BJ (cell line): ENCODE measurements around the gene PLXDC1. TPM values are rescaled to one million over a fixed set of nuclear protein-coding genes. Genes with fewer than 3 reads are reported as not detected.

Experiments used
- CTCF ChIA-PET: fragments of 350-600 bp; formaldehyde crosslinking; extraction: SDS; loops from one replicate; lab custom pipeline; 2021; ENCODE audit warnings: antibody characterized with exemption, inconsistent platforms; lab: Yijun Ruan, JAX
- POLR2A ChIA-PET: fragments of 300-600 bp; sonication (Branson Sonifier 250); formaldehyde crosslinking; extraction: SDS; loops from one replicate; lab custom pipeline; 2021; ENCODE audit warnings: antibody characterized with exemption; lab: Charles Lee
- DNase-seq: peaks from one replicate; pipeline ENCODE4 v3.0.0-alpha.2; 2011; ENCODE audit warnings: low read depth
- H3K27me3 ChIP-seq: 2 replicates; pipeline ENCODE4 v1.6.0; 2011; ENCODE audit warnings: low read length; ENCODE audit not compliant: control insufficient read depth, insufficient read depth
- H3K36me3 ChIP-seq: 2 replicates; pipeline ENCODE4 v1.5.1; 2011; ENCODE audit warnings: low read length; ENCODE audit not compliant: control insufficient read depth, insufficient read depth
- H3K4me3 ChIP-seq: 2 replicates; pipeline ENCODE4 v1.5.1; 2011; ENCODE audit warnings: low read depth, mild to moderate bottlenecking, control low read depth, low read length
- polyA plus RNA-seq: library from polyadenylated mRNA; depleted of rRNA; stranded (reverse); fragments of >200 nt; gene quantifications from 2 replicates; pipeline ENCODE4 v1.2.3, GENCODE V29; 2011
- TF ChIP-seq, protein P1 (sequence below): IDR thresholded peaks from 2 replicates; pipeline ENCODE4 v1.5.1; 2011; ENCODE audit warnings: low read depth, mild to moderate bottlenecking, control low read depth, inconsistent platforms, low read length, moderate library complexity; ENCODE audit not compliant: insufficient read depth

The PLXDC1 gene
- polyA plus RNA-seq, 1 experiment = 5.0 TPM

DNA sequence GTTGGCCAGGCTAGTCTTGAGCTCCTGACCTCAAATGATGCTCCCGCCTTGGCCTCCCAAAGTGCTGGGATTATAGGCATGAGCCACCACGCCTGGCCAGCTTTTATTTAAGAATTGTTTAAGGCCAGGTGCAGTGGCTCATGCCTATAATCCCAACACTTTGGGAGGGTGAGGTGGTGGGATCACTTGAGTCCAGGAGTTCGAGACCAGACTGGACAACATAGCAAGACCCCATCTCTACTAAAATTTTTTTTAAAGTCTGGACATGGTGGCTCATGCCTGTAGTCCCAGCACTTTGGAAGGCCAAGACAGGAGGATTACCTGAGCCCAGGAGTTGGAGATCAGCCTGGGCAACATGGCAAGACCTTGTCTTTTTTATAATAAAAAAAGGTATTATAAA, 5.2 kb downstream of the PLXDC1 start:
- Histone ChIP-seq H3K27me3 (peaks cover 10% of the 10 kb centered on the region), H3K4me3 (no peak overlapping the region), H3K36me3 (no peaks in the 10 kb centered on the region)
- TF ChIP-seq, protein P1, sequence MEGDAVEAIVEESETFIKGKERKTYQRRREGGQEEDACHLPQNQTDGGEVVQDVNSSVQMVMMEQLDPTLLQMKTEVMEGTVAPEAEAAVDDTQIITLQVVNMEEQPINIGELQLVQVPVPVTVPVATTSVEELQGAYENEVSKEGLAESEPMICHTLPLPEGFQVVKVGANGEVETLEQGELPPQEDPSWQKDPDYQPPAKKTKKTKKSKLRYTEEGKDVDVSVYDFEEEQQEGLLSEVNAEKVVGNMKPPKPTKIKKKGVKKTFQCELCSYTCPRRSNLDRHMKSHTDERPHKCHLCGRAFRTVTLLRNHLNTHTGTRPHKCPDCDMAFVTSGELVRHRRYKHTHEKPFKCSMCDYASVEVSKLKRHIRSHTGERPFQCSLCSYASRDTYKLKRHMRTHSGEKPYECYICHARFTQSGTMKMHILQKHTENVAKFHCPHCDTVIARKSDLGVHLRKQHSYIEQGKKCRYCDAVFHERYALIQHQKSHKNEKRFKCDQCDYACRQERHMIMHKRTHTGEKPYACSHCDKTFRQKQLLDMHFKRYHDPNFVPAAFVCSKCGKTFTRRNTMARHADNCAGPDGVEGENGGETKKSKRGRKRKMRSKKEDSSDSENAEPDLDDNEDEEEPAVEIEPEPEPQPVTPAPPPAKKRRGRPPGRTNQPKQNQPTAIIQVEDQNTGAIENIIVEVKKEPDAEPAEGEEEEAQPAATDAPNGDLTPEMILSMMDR = no peak
- no peak for DNase-seq
- ChIA-PET POLR2A (no interaction called here), CTCF (interaction anchor here (0.8 to 12.7 kb wide), 3 partner anchors 81 to 164 kb away, joined by 3 to 234 read pairs (median 3); no protein-coding TSS in a partner anchor)

DNA sequence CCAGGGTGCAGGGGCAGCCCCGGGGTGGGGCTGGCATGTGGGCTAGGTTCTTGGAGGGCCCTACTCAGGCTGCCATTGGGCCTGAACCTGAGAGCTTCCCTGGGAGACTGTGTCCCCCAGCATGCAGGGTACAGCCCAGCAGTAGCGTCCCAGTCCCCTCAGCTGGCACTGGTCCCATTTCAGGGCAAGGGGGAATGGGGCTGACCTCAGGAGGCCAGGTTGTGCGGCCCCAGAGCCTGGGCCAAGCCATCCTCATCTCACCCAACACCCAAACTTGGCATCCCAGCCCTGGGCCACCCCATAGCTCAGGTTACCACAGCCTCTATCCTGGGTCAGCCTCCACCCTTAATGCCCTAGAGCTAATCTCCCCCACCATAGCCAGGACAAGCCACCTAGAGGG, 6.3 kb downstream of the PLXDC1 start:
- DNase-seq = no peak
- Histone ChIP-seq H3K36me3 (no peaks in the 10 kb centered on the region), H3K4me3 (no peak overlapping the region), H3K27me3 (peaks cover 2% of the 10 kb centered on the region; the same call in 1 of the 2 replicates)
- TF ChIP-seq, protein P1 = no peak
- ChIA-PET CTCF (interaction anchor here (1.1 to 12.7 kb wide), 5 partner anchors 8 to 163 kb away, joined by 3 to 234 read pairs (median 11); no protein-coding TSS in a partner anchor), POLR2A (interaction anchor here (1.2 kb wide), 1 partner anchor 8 kb away, joined by 5 read pairs; no protein-coding TSS in a partner anchor)

DNA sequence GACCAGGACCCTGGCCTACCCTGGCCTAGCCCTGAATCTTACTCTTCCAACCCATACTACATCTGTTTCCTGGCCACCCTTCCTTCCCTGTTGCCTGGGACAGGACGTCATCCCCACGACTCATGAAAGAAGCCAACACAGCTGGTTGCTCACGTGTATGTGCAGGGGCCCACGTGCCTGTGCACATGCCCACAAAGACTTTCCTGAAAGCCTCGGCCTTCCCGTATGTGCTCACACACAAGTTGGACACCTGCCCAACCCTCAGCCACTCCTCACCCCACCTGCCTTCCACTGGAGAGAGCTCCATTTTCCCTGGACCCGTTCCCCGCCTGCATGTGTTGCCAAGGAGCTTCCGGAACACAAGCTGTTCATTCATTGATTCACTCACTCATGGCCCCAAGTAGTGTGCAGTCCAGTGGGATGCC, 7.0 kb downstream of the PLXDC1 start:
- H3K36me3 ChIP-seq = no peaks in the 10 kb centered on the region
- POLR2A ChIA-PET = interaction anchor here (1.2 kb wide), 1 partner anchor 9 kb away, joined by 5 read pairs; no protein-coding TSS in a partner anchor
- CTCF ChIA-PET = interaction anchor here (1.1 to 12.7 kb wide), 6 partner anchors 9 to 162 kb away, joined by 3 to 234 read pairs (median 8); no protein-coding TSS in a partner anchor
- H3K27me3 ChIP-seq = 0 out of 2 replicates have a peak, but pooled peaks cover 1% of the 10 kb centered on the region
- TF ChIP-seq, protein P1 = no peak
- peak; percentile 64 for DNase-seq
- H3K4me3 ChIP-seq = no peak overlapping the region

DNA sequence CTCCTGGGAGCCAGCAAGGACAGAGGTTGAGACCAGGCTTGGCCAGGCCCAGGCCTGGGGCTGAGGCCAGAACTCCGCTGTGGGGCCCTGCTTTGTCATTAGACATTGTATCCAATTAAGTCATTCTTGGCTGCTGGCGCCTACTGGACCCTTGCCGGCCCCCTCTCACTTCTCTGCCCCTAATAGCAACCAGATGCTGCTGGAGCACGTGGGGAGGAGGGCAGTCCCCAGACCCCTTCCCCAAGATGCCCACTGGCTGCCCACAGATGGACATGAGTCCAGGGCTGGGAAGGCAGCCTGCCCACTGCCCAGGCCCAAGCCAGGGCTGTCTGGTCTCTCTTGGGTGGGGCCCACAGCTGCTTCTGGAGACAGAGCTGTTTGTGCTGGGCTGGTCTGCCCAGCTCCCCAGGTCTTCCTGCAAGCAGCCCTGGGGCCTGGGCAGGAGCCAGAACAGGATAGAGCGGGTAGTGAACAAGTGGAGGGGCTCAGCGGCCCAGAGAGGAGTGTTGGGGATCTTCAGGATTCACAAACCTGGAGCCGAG, 7.8 kb downstream of the PLXDC1 start:
- ChIA-PET POLR2A (no interaction called here), CTCF (interaction anchor here (1.2 to 12.7 kb wide), 5 partner anchors 9 to 161 kb away, joined by 3 to 234 read pairs (median 11); no protein-coding TSS in a partner anchor)
- no peak for DNase-seq
- H3K4me3 ChIP-seq = no peak overlapping the region
- H3K36me3 ChIP-seq = no peaks in the 10 kb centered on the region
- H3K27me3 ChIP-seq = 0 out of 2 replicates have a peak, but pooled peaks cover 1% of the 10 kb centered on the region
- TF ChIP-seq, protein P1 = no peak

DNA sequence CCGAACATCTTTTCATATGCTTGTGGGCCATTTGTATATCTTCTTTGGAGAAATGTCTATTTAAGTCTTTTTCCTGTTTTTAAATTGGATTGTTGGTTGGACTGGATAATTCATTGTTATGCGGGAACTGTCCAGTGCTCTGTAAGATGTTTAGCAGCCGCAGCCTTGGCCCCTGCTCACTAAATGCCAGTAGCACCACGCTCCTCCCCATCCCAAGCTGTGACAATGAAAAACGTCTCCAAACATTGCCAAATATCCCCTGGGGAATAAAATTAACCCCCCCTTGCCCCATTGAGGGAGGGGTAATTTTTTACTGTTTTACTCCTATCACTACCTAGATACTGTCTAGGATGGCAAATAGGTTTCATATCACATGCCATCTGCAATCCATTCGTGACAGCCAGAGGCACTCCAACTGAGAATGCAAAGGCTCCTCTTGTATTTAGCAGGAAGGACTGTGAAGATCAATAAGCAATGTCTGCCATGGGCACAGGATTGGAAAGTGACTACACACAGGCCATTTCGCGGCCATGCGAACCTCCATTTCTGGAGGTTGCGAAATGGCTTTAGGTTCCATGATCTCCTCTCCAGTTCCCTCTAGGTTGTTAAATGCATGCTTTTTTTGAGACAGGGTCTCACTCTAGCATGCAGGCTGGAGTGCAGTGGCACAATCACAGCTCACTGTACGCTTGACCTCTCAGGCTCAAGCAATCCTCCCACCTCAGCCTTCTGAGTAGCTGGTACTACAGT, 9.3 kb downstream of the PLXDC1 start:
- Histone ChIP-seq H3K36me3 (no peaks in the 10 kb centered on the region), H3K4me3 (no peak overlapping the region), H3K27me3 (no peaks in the 10 kb centered on the region)
- ChIA-PET POLR2A (no interaction called here), CTCF (interaction anchor here (2.9 kb wide), 1 partner anchor 11 kb away, joined by 22 read pairs; no protein-coding TSS in a partner anchor)
- TF ChIP-seq, protein P1 = no peak
- DNase-seq = no peak
